Immature natural killer cell (primary cell): ENCODE measurements around the gene POLR1A. TPM values are rescaled to one million over a fixed set of nuclear protein-coding genes. Genes with fewer than 3 reads are reported as not detected.

Experiments
- DNase-seq, 3 donors: peaks; one replicate each; pipeline ENCODE4 v3.0.0; 2022; ENCODE audit warnings: mixed read lengths in 1 of 3
- H3K27ac Mint-ChIP-seq, 6 donors: one replicate each; pipeline ENCODE4 v1.8.0; 2020; ENCODE audit warnings: mixed read lengths in 6 of 6, mild to moderate bottlenecking in 5 of 6, inconsistent platforms in 4 of 6, moderate library complexity in 3 of 6
- H3K27me3 Mint-ChIP-seq, 3 donors: one replicate each; pipeline ENCODE4 v1.8.0; 2020 to 2021; ENCODE audit warnings: low read depth in 3 of 3, mild to moderate bottlenecking in 3 of 3, mixed read lengths in 3 of 3, moderate library complexity in 3 of 3, inconsistent platforms in 1 of 3
- H3K36me3 Mint-ChIP-seq, 3 donors: one replicate each; pipeline ENCODE4 v1.8.0; 2020; ENCODE audit warnings: mixed read lengths in 3 of 3, inconsistent platforms in 2 of 3, mild to moderate bottlenecking in 2 of 3
- H3K4me1 Mint-ChIP-seq, 2 donors: one replicate each; pipeline ENCODE4 v1.8.0; 2020; ENCODE audit warnings: inconsistent platforms in 2 of 2, mild to moderate bottlenecking in 2 of 2, mixed read lengths in 2 of 2, moderate library complexity in 1 of 2
- H3K4me3 Mint-ChIP-seq, 5 donors: one replicate each; pipeline ENCODE4 v1.8.0; 2020; ENCODE audit warnings: mild to moderate bottlenecking in 5 of 5, mixed read lengths in 5 of 5, inconsistent platforms in 3 of 5, moderate library complexity in 3 of 5
- H3K9me3 Mint-ChIP-seq, 6 donors: one replicate each; pipeline ENCODE4 v1.8.0; 2020; ENCODE audit warnings: mild to moderate bottlenecking in 6 of 6, mixed read lengths in 6 of 6, inconsistent platforms in 4 of 6, moderate library complexity in 3 of 6
- polyA plus RNA-seq, 3 donors: library from polyadenylated mRNA; unstranded; fragments of 300-500 nt; fragmentation: Illumina TruSeq; gene quantifications; one replicate each; pipeline ENCODE4 v1.2.3, GENCODE V29; 2021

POLR1A gene
- polyA plus RNA-seq, 3 donors from 2014 or later = 1.0 to 7.2 (median 3.1) TPM

GRCh38 chr2:85988914-85989270 lies 116.8 kb downstream of the POLR1A start:
- no peak overlapping the region for H3K4me3 Mint-ChIP-seq
- peaks cover 9 to 10% of the 10 kb centered on the region in 2 donors for H3K4me1 Mint-ChIP-seq
- H3K36me3 Mint-ChIP-seq = no peaks in the 10 kb centered on the region
- no peaks in the 10 kb centered on the region for H3K9me3 Mint-ChIP-seq
- DNase-seq = no peak
- H3K27ac Mint-ChIP-seq = peak overlapping the region in 1 of 6 donors; percentile 8
- peaks cover 0 to 2% (median 0%) of the 10 kb centered on the region in 3 donors for H3K27me3 Mint-ChIP-seq

GRCh38 chr2:85988175-85988913 lies 117.3 kb downstream of the POLR1A start:
- peak overlapping the region in 2 of 6 donors; percentile 31 to 47 for H3K27ac Mint-ChIP-seq
- H3K36me3 Mint-ChIP-seq = no peaks in the 10 kb centered on the region
- no peaks in the 10 kb centered on the region for H3K9me3 Mint-ChIP-seq
- H3K4me3 Mint-ChIP-seq = no peak overlapping the region
- DNase-seq = no peak
- peaks cover 0 to 2% (median 0%) of the 10 kb centered on the region in 3 donors for H3K27me3 Mint-ChIP-seq
- H3K4me1 Mint-ChIP-seq = peaks cover 4 to 6% of the 10 kb centered on the region in 2 donors

GRCh38 chr2:85987266-85988174 lies 118.2 kb downstream of the POLR1A start:
- no peak for DNase-seq
- peaks cover 0 to 1% of the 10 kb centered on the region in 2 donors for H3K4me1 Mint-ChIP-seq
- H3K27me3 Mint-ChIP-seq = peaks cover 0 to 2% (median 0%) of the 10 kb centered on the region in 3 donors
- peaks cover 0 to 3% (median 0%) of the 10 kb centered on the region in 3 donors for H3K36me3 Mint-ChIP-seq
- H3K27ac Mint-ChIP-seq = no peak overlapping the region
- no peak overlapping the region for H3K4me3 Mint-ChIP-seq
- no peaks in the 10 kb centered on the region for H3K9me3 Mint-ChIP-seq

GRCh38 chr2:85986121-85986520 lies 119.6 kb downstream of the POLR1A start:
- Mint-ChIP-seq H3K4me1 (no peaks in the 10 kb centered on the region), H3K36me3 (peaks cover 0 to 3% (median 0%) of the 10 kb centered on the region in 3 donors), H3K27me3 (peaks cover 0 to 2% (median 0%) of the 10 kb centered on the region in 3 donors), H3K4me3 (no peak overlapping the region), H3K27ac (no peak overlapping the region), H3K9me3 (no peaks in the 10 kb centered on the region)
- DNase-seq = no peak

- Mint-ChIP-seq H3K4me1 (peaks cover 0 to 7% of the 10 kb centered on the region in 2 donors), H3K4me3 (no peak overlapping the region), H3K9me3 (no peaks in the 10 kb centered on the region), H3K27me3 (peaks cover 0 to 2% (median 2%) of the 10 kb centered on the region in 3 donors), H3K36me3 (peaks cover 0 to 11% (median 0%) of the 10 kb centered on the region in 3 donors), H3K27ac (no peak overlapping the region)
- DNase-seq = no peak
Observed at GRCh38 chr2:85984788-85985187, 120.9 kb downstream of the POLR1A start.

- Mint-ChIP-seq H3K4me1 (peaks cover 0 to 7% of the 10 kb centered on the region in 2 donors), H3K36me3 (peaks cover 0 to 11% (median 0%) of the 10 kb centered on the region in 3 donors), H3K27me3 (peaks cover 0 to 5% (median 2%) of the 10 kb centered on the region in 3 donors), H3K4me3 (no peak overlapping the region), H3K9me3 (no peaks in the 10 kb centered on the region), H3K27ac (no peak overlapping the region)
- DNase-seq = no peak
Observed at GRCh38 chr2:85983766-85984165, 121.9 kb downstream of the POLR1A start.

GRCh38 chr2:85981579-85982247 lies 124.0 kb downstream of the POLR1A start:
- H3K27me3 Mint-ChIP-seq = peaks cover 0 to 5% (median 4%) of the 10 kb centered on the region in 3 donors
- no peak overlapping the region for H3K4me3 Mint-ChIP-seq
- peaks cover 0 to 11% (median 0%) of the 10 kb centered on the region in 3 donors for H3K36me3 Mint-ChIP-seq
- no peaks in the 10 kb centered on the region for H3K9me3 Mint-ChIP-seq
- peak overlapping the region in 1 of 6 donors; percentile 8 for H3K27ac Mint-ChIP-seq
- H3K4me1 Mint-ChIP-seq = peaks cover 0 to 7% of the 10 kb centered on the region in 2 donors
- no peak for DNase-seq

GRCh38 chr2:85978883-85979780 lies 126.6 kb downstream of the POLR1A start:
- no peak for DNase-seq
- peaks cover 0 to 7% of the 10 kb centered on the region in 2 donors for H3K4me1 Mint-ChIP-seq
- peaks cover 0 to 5% (median 1%) of the 10 kb centered on the region in 3 donors for H3K27me3 Mint-ChIP-seq
- H3K9me3 Mint-ChIP-seq = no peaks in the 10 kb centered on the region
- H3K36me3 Mint-ChIP-seq = peaks cover 0 to 11% (median 0%) of the 10 kb centered on the region in 3 donors
- no peak overlapping the region for H3K4me3 Mint-ChIP-seq
- H3K27ac Mint-ChIP-seq = peak overlapping the region in 1 of 6 donors; percentile 40

GRCh38 chr2:85976106-85976920 lies 129.4 kb downstream of the POLR1A start:
- no peaks in the 10 kb centered on the region for H3K9me3 Mint-ChIP-seq
- H3K36me3 Mint-ChIP-seq = peaks cover 0 to 11% (median 0%) of the 10 kb centered on the region in 3 donors
- H3K4me3 Mint-ChIP-seq = no peak overlapping the region
- H3K27me3 Mint-ChIP-seq = peaks cover 0 to 9% (median 4%) of the 10 kb centered on the region in 3 donors
- H3K27ac Mint-ChIP-seq = no peak overlapping the region
- peaks cover 0 to 7% of the 10 kb centered on the region in 2 donors for H3K4me1 Mint-ChIP-seq
- no peak for DNase-seq

- Mint-ChIP-seq H3K4me3 (no peak overlapping the region), H3K27me3 (peaks cover 0 to 9% (median 4%) of the 10 kb centered on the region in 3 donors), H3K9me3 (no peaks in the 10 kb centered on the region), H3K4me1 (peaks cover 0 to 4% of the 10 kb centered on the region in 2 donors), H3K36me3 (peaks cover 0 to 9% (median 0%) of the 10 kb centered on the region in 3 donors), H3K27ac (no peak overlapping the region)
- DNase-seq = no peak
Observed at GRCh38 chr2:85975581-85975980, 130.1 kb downstream of the POLR1A start.

- no peak overlapping the region for H3K27ac Mint-ChIP-seq
- no peak for DNase-seq
- H3K9me3 Mint-ChIP-seq = no peaks in the 10 kb centered on the region
- H3K4me1 Mint-ChIP-seq = no peaks in the 10 kb centered on the region
- no peak overlapping the region for H3K4me3 Mint-ChIP-seq
- H3K36me3 Mint-ChIP-seq = peaks cover 0 to 3% (median 0%) of the 10 kb centered on the region in 3 donors
- H3K27me3 Mint-ChIP-seq = peaks cover 0 to 8% (median 4%) of the 10 kb centered on the region in 3 donors
Observed at GRCh38 chr2:85974390-85974789, 131.3 kb downstream of the POLR1A start.

GRCh38 chr2:85972355-85972754 lies 133.3 kb downstream of the POLR1A start:
- Mint-ChIP-seq H3K36me3 (peaks cover 0 to 3% (median 0%) of the 10 kb centered on the region in 3 donors), H3K4me1 (no peaks in the 10 kb centered on the region), H3K27ac (no peak overlapping the region), H3K4me3 (no peak overlapping the region), H3K9me3 (no peaks in the 10 kb centered on the region), H3K27me3 (peaks cover 0 to 4% (median 3%) of the 10 kb centered on the region in 3 donors)
- DNase-seq = no peak
